PFSK-1 (cell line): Measurements from ENCODE around the gene LENEP.

Experiments
- FOXP2 ChIP-seq: optimal IDR thresholded peaks from 2 replicates; pipeline ENCODE3; 2011; ENCODE audit warnings: borderline replicate concordance, control low read depth, inconsistent platforms; ENCODE audit not compliant: insufficient read depth; ENCODE audit errors: extremely low read length, extremely low read depth
- POLR2AphosphoS5 ChIP-seq: IDR thresholded peaks from 2 replicates; pipeline ENCODE4 v1.6.1; 2012; ENCODE audit warnings: low read depth, mild to moderate bottlenecking, control low read depth, low read length, moderate library complexity
- REST ChIP-seq, 2 experiments: IDR thresholded peaks; 2 replicates each; pipeline versions ENCODE4 v1.6.1 to v1.8.0; 2011 to 2012; ENCODE audit warnings: low read depth in 2 of 2, low read length in 2 of 2, control low read depth in 1 of 2, inconsistent platforms in 1 of 2, mild to moderate bottlenecking in 1 of 2, moderate library complexity in 1 of 2; ENCODE audit not compliant: insufficient read depth in 1 of 2
- SIN3A ChIP-seq: IDR thresholded peaks from 2 replicates; pipeline ENCODE4 v1.6.1; 2012; ENCODE audit warnings: mild to moderate bottlenecking, low read length, moderate library complexity, borderline replicate concordance; ENCODE audit not compliant: insufficient read depth
- TAF1 ChIP-seq: IDR thresholded peaks from 2 replicates; pipeline ENCODE4 v1.6.1; 2012; ENCODE audit warnings: low read length, control low read depth, borderline replicate concordance; ENCODE audit not compliant: insufficient read depth

The LENEP gene

GRCh38 chr1:155018617-155019348, 25.4 kb downstream of the LENEP start:
- TF ChIP-seq FOXP2 (no peak), TAF1 (no peak), REST (IDR thresholded peaks at IDR 0.05; ENCODE audit: insufficient read depth in 1 of 2, low read depth in 2 of 2, low read length in 2 of 2) (no peak), SIN3A (no peak), POLR2AphosphoS5 (no peak)

GRCh38 chr1:155019377-155020245, 26.2 kb downstream of the LENEP start:
- no peak for TF ChIP-seq TAF1
- no peak for TF ChIP-seq FOXP2
- TF ChIP-seq REST (IDR thresholded peaks at IDR 0.05; ENCODE audit: insufficient read depth in 1 of 2, low read depth in 2 of 2, low read length in 2 of 2): no peak
- TF ChIP-seq POLR2AphosphoS5: no peak
- TF ChIP-seq SIN3A: no peak

GRCh38 chr1:155022136-155022926, 28.9 kb downstream of the LENEP start:
- TF ChIP-seq FOXP2: no peak
- no peak for TF ChIP-seq TAF1
- no peak for TF ChIP-seq POLR2AphosphoS5
- TF ChIP-seq REST (IDR thresholded peaks at IDR 0.05; ENCODE audit: insufficient read depth in 1 of 2, low read depth in 2 of 2, low read length in 2 of 2): no peak
- TF ChIP-seq SIN3A: no peak

GRCh38 chr1:155022927-155023236, 29.5 kb downstream of the LENEP start:
- TF ChIP-seq FOXP2 (no peak), REST (IDR thresholded peaks at IDR 0.05; ENCODE audit: insufficient read depth in 1 of 2, low read depth in 2 of 2, low read length in 2 of 2) (no peak), POLR2AphosphoS5 (no peak), SIN3A (no peak), TAF1 (no peak)
